NCI-H774 (cell line): ENCODE measurements around the gene SEPTIN10.

Experiments used
- DNase-seq: peaks from one replicate; lab custom pipeline; 2025; lab: John Stamatoyannopoulos, UW

Gene SEPTIN10

GRCh38 chr2:109523121-109523520 lies 90.6 kb downstream of the SEPTIN10 start:
- DNase-seq: no peak

GRCh38 chr2:109522063-109522374 lies 91.7 kb downstream of the SEPTIN10 start:
- DNase-seq: no peak

GRCh38 chr2:109521233-109522062 lies 92.3 kb downstream of the SEPTIN10 start:
- no peak for DNase-seq

- DNase-seq: no peak
These were observed 94.3 kb downstream of the SEPTIN10 start for GRCh38 chr2:109519513-109519912.

GRCh38 chr2:109517118-109517889 lies 96.5 kb downstream of the SEPTIN10 start:
- no peak for DNase-seq

- peak; percentile 59 for DNase-seq
These were observed 97.2 kb downstream of the SEPTIN10 start for GRCh38 chr2:109516445-109517117.

- DNase-seq: no peak
These were observed 98.9 kb downstream of the SEPTIN10 start for GRCh38 chr2:109514857-109515256.

GRCh38 chr2:109513749-109514588 lies 99.8 kb downstream of the SEPTIN10 start:
- no peak for DNase-seq

- no peak for DNase-seq
These were observed 100.5 kb downstream of the SEPTIN10 start for GRCh38 chr2:109513230-109513629.

GRCh38 chr2:109512076-109512475 lies 101.7 kb downstream of the SEPTIN10 start:
- no peak for DNase-seq

GRCh38 chr2:109511168-109511567 lies 102.6 kb downstream of the SEPTIN10 start:
- no peak for DNase-seq

- peak; percentile 68 for DNase-seq
These were observed 103.4 kb downstream of the SEPTIN10 start for GRCh38 chr2:109510136-109511028.

- no peak for DNase-seq
These were observed 105.2 kb downstream of the SEPTIN10 start for GRCh38 chr2:109508556-109508955.

GRCh38 chr2:109507828-109508227 lies 105.9 kb downstream of the SEPTIN10 start:
- DNase-seq: no peak

GRCh38 chr2:109507217-109507616 lies 106.5 kb downstream of the SEPTIN10 start:
- no peak for DNase-seq

- DNase-seq: no peak
These were observed 110.6 kb downstream of the SEPTIN10 start for GRCh38 chr2:109503191-109503590.

- DNase-seq: no peak
These were observed 112.3 kb downstream of the SEPTIN10 start for GRCh38 chr2:109501461-109501860.

GRCh38 chr2:109500910-109501309 lies 112.9 kb downstream of the SEPTIN10 start:
- DNase-seq: no peak

- DNase-seq: no peak
These were observed 114.2 kb downstream of the SEPTIN10 start for GRCh38 chr2:109499566-109499965.

GRCh38 chr2:109498906-109499305 lies 114.9 kb downstream of the SEPTIN10 start:
- no peak for DNase-seq
